ENCODE results near the gene TMEM87A.
"Not testable (repeated sequence)": the region's sequence is repeated elsewhere in the genome, so short reads cannot be mapped to it uniquely, and the experiment has no call there.

Gene TMEM87A, protein sequence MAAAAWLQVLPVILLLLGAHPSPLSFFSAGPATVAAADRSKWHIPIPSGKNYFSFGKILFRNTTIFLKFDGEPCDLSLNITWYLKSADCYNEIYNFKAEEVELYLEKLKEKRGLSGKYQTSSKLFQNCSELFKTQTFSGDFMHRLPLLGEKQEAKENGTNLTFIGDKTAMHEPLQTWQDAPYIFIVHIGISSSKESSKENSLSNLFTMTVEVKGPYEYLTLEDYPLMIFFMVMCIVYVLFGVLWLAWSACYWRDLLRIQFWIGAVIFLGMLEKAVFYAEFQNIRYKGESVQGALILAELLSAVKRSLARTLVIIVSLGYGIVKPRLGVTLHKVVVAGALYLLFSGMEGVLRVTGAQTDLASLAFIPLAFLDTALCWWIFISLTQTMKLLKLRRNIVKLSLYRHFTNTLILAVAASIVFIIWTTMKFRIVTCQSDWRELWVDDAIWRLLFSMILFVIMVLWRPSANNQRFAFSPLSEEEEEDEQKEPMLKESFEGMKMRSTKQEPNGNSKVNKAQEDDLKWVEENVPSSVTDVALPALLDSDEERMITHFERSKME

DNA sequence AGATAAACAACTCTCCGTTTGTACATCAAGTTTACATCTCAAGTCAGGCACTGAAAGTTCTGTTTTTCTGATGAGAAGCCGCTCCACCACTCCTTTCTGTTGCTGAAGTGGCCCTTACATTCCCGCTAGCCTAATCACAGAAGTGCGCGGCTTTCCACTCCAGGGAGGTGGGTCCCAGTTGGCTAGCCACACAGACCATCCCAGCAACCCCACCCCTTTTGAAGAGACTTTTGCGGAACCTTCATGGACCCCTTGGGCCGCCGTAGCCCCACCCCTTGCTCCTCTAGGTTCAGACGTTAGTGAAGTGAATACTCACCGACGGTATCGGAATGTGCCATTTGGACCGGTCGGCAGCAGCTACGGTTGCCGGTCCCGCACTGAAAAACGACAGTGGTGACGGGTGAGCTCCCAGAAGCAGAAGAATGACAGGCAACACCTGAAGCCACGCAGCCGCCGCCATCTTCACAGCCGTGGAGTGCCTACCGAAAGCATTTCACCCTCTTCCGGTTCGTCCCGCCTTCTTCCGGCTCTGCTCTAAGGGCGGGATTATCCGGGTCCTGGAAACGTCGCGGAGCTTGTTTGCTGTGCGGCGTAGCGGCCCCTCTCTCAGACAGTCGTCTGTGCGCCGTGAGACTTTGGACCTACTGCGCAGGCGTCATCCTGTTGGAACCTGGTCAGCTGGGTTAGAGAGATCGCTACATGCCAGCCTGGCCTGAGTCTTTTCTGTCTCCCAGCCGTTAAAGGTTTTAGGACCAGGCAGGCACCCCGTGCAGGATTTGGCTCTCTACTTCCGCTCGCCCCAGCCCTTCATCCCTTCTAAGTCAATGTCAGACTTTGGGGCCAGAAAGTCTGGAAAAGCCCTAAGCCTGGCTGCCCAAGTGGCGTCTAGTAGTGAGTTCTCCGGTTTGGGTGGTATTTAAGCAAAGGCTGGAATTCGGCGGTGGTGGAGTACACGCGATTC, at the start of gene TMEM87A, which contains the start of gene GANC:
Gene TMEM87A, minus strand, starts transcription at position 495 of the 961 bp plus-strand sequence. Its CDS starts 35 bp downstream, at position 460.
Gene GANC, plus strand, starts transcription at position 263 of the 961 bp plus-strand sequence. CDS start 1,281 bp downstream, outside the sequence.
- DNase-seq, result peak; percentile 96

DNA sequence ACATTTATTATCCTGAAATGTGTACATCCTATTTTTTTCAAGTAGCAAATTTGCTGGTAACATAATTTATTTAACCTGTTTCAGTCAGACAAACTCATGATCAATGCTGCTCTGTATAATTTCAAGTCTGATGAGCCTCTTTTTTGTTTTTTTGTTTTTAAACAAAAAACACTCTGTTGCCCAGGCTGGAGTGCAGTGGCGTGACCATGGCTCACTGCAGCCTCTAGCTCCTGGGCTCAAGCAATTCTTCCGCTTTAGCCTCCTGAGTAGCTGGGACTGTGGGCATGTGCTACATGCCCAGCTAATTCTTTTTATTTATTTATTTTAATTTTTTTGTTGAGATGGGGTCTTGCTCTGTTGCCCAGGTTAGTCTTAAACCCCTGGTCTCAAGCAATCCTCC, 46.0 kb upstream of the TMEM87A start:
- DNase-seq, result no peak

DNA sequence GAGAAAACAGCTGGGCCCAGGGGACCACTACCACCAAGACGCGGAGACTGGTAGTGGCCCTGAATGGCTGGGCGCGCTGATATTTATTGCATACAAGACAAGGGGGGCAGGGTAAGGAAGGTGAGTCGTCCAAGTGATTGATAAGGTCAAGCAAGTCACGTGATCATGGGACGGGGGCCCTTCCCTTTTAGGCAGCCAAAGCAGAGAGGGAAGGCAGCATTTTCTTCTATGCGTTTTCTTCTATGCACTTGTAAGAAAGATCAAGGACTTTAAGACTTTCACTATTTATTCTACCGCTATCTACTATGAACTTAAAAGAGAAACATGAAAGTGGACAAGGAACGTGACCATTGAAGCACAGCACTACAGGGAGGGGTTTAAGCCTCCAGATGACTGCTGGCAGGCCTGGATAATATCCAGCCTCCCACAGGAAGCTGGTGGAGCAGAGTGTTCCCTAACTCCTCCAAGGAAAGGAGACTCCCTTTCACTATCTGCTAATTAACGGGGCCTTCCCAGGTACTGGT, 43.1 kb upstream of the TMEM87A start:
- not testable (repeated sequence) for DNase-seq

DNA sequence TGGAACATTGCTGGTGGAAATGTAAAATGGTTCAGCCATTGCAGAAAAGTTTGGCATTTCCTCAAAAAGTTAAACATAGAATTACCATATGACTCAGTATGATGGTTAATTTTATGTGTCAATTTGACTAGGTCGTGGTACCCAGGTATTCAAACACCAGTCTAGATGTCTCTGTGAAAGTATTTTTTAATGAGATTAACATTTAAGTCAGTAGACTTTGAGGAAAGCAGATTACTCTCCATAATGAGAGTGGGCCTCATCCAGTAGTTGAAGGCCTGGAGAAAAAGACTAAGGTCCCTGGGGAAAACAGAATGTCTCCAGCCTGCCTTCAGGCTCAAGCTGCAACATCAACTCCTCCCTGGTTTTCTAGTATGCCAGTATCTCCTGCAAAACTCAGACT, 42.3 kb upstream of the TMEM87A start:
- DNase-seq, result no peak

DNA sequence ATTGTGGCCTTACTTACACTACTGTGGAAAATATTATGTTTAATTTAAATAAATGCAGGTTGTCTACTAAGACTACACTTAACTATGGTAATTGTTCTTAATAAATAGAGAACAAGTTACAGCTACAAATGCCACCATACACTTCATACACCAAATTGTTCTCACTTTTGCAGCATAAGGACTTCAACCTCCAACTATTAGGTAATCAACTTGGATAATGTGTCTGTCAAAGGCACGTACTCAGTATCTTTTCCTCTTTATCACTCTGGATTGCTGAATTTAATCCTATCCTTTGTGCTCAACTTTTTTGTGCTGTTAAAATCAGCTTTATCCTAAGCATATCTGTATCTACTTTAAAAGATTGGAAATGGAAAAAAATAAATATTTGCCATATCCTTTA, 41.6 kb upstream of the TMEM87A start:
- no peak for DNase-seq

DNA sequence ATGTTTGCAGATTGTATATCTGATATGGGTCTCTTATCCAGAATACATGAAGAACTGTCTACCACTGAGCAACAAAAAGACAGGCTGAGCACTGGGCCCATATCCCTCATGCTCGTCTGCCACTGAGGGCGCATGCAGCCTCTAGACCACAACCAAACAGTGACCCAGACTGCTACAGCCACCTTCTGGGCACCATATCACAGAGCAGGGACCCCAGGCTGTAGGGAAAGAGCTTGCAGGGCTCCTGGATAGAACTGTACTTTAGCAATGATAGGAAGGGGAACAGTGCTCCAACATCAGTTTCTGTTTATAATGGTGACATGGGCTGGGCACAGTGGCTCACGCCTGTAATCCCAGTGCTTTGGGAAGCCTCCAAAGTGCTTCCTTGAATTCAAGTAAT, 40.2 kb upstream of the TMEM87A start:
- no peak for DNase-seq

DNA sequence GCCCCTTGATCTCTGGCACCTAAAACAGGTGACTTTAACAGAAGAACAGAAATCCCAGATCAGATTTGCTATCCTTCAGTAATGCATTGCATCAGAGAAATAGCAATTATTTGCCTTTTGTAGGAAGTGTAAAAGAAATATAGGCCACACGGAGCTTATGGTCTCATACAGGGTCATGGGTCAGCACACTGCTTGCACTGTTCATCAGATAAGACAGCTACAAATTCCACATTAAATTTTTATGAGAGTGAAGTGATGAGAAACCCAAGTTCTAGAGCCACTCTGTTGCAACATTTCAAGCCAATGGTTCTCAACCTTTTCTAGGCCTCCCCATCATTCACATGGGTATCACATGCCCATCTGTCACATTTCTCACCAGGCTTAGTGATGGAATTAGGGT, 33.4 kb upstream of the TMEM87A start:
- no peak for DNase-seq

DNA sequence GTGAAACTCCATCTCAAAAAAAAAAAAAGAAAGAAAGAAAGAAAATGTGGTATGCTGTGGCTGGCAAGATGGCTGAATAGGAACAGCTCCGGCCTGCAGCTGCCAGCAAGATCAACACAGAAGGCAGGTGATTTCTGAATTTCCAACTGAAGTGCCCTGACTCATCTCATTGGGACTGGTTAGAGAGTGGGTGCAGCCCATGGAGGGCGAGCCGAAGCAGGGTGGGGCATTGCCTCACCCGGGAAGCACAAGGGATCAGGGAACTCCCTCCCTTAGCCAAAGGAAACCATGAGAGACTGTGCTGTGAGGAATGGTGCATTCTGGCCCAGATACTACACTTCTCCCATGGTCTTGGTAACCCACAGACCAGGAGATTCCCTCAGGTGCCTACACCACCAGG, 27.8 kb upstream of the TMEM87A start:
- not testable (repeated sequence) for DNase-seq

DNA sequence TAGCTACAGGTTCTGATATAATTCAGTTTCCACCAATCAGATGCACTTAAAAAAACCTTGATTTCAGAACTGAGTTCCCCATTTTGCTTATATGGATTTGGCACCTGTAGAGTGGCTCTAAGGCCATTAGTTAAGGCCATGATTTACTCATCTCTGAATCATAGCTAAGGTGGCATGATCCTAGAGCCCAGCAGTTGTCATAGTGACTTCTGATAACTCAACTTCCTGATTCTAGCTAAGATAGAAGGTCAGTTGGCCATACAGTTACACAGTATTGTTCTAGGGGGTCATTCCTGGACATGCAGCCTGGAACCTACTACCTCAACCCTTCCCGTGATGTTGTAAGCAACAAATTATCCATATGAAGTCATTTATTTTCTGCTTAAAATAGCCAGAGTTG, 15.9 kb upstream of the TMEM87A start:
- DNase-seq, result no peak

DNA sequence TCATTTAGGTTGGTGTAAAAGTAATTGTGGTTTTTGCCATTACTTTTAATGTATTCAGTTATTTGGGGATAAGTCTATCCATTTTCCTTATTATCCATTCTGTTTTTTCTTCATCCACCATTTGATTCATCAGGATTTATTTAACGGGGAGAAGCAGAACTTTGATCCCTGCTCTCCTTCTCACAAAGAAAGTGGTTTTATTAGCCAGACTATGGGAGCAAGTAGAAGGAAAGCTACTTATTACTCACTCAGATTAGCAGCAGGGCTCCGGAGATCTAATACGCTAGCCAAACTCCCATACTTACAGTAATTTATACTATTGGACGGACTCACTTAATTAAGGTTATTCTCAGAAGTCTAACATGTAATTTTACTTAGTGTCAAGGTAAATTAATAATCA, 14.7 kb upstream of the TMEM87A start:
- DNase-seq, result no peak

DNA sequence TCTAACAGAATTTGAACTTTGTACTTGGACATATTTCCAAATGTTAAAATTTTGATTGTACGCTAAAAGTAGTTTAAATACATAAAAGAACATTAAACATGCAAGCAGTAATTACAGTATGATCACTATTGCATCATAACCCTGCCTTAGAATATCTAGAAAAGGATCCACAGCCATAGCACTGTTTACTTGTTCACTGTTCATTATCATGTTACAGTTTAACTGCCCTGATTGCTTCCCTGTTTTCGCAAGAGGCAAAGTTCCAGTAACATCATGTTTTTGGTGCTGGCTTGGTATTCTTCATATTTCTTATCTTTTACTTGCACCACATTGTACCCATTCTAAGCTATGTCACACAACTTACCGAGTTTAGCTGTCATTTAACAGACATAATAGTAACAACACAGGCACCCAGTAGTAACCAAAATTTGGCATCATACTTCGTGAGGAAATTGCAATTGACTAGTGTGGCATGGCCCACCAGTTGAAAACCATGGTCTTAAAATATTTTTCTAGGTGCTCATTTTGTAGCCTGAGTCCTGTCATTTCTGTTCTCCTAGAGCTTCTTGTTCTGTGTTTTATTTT, 13.3 kb upstream of the TMEM87A start:
- no peak for DNase-seq

DNA sequence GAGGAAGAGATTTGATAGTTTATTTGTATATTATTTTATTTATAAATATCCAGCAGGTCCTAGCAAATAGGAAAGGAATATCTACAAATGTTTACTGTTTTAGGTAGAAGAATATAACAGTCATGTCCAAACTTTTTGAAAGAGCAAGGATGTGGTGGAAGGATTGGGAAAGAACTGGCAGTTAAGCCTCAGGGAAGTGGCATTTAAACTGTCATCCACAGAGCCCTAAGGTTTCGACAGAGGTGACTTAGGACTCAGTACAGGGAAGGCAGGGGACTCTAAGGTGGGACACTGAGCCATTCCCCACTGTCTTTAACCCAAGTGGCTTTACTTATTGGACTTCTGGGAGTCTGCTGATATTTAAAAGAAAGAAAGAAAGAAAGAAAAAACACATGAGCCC, 11.8 kb upstream of the TMEM87A start:
- DNase-seq, result no peak

DNA sequence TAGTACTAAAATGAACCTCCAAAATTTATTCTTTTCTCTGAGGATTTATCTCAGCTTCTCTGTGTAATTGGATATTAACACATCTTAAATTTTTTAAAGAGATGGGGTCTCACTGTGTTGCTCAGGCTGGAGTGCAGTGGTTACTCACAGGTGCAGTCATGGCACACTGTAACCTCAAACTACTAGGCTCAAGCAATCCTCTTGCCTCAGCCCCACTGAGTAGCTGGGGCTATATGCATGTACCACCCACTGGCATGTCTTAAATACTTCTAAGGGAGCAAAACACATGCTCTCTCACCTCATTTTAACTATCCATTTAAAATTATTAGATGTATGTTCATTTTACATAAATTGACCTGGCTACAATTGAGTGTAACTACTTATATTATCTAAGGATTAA, 11.3 kb upstream of the TMEM87A start:
- no peak for DNase-seq

DNA sequence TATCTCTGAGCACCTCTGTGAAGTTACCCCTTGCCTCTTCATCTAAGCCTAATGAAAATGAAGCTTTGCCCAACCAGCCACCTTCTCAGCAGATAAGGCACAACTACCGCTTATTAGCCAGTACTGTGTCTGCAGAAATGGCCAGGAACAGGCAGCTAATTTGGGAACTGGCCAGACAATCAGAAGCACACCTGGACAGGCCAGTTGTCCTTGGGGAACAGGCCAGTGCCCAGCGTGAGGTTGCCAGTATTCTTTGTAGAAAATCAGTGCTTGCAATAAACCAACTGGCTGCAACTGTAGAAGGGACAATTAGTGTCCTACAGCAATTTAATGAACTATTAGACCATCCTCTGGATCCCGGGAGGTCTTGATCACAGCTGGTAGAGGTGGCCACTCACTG, 10.4 kb upstream of the TMEM87A start:
- DNase-seq, result no peak

DNA sequence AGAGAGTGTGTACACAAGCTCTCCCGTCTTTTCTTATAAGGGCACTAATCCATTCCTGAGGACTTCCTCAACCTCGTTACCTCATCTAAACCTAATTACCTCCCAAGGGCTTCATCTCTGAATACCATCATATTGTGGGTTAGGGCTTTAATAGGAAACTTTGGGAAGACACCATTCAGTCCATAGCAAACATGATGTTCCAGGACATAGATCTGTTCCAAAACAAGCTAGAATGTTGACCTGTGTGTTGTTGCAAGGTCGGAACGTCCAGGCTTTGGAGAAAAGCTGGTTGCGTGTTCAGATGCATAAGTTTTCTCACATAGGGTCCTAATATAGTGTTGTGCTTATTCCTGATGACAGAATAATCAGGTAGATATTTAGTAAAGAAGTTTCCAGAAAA, 9.7 kb upstream of the TMEM87A start:
- no peak for DNase-seq

DNA sequence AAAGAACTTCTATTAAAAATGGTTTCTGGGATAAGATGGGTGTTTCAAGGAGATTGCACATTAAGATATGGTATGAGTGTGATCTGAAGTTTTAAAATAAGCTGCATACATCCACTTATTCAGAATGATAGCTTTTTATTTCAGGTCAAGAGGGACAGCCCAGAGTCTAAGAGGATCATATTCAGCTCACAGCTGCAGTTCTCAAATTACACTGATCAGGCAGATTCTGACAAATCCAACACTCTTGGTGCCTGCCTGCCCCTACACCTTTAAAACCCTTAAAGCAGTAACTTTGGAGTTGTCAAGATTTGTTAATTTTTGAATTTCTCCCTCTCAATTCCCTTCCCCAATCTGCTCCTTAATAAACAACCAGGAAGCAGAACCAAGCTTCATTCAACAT, 9.1 kb upstream of the TMEM87A start:
- DNase-seq, result no peak

DNA sequence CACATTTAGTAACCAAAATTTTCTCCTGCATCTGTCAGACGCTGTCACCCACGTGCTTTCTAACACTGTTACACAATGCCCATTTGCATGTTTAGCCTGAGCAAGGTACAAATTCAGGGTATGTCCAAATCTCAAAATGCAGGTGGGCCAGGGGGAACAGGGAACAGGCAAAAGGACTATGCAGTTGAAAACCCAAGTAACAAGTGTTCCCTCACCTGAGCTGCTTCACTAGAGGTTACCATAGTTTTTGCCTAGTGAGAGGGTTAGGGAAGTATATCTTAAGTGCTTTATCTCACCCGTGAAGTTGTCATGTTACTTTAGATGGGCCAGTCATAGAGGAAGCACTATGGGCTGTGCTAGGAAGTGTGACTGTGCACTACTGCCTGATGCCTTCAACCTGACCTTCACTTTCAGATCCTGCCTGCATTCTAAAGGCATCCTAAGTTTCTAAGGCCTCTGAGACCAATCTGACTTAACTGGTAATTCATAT, 6.0 kb upstream of the TMEM87A start:
- DNase-seq, result no peak

DNA sequence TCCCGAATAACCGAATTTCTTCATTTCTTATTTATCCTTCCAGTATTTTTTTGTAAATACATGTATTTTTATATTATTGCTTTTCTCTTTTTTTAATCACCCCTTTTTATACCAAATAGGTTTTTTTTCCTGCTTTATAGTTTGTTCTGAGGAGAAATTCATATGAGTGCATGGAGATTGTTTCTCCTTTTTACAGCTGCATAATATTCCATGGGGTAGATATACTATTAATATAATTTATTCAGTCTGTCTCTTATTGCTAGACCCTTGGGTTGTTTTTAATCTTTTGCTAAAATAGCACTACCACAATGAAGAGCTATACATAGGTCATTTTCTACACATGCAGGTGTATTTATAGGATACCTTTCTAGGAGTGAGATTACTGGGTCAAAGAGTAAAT, 3.5 kb upstream of the TMEM87A start:
- no peak for DNase-seq

DNA sequence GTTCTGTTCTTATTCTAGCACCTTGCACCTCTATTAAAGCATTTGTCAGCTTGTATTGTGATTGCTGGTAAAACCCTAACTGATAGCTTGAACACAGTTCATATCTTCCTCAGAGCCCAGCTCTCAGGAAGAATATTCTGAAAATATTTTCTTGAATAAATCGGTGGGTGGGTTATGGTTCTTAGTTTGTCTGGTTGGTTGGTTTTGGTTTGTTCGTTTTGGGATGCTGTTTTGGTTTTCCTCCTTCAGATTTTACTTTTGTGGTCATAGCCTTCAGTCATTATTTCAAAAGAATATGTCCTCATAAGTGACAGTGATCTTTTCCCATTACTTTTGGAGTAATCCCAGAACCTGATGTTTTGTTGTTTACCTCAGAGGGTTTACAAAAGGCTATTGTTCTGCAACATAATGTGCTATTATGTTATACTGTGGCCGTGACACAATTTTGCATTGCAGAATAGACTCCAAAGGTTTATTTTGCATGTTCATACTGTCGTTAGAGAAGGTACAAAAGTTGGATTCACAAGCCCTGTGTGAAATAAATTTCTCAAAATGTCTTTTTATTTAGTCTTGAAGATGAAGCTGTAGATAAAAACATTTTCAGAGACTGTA, 2.7 kb upstream of the TMEM87A start:
- DNase-seq, result no peak

DNA sequence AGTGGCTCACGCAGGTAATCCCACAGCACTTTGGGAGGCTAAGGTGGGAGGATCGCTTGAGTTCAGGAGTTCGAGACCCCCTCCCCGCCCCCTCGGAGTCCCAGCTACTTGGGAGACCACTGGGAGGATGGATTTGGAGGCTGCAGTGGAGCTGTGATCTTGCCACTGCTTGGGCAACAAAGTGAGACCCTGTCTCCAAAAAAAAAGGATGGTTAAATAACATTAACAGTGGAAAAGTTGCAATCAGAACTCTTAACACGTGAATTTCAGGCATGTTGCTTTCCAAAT, 1.4 kb upstream of the TMEM87A start:
- DNase-seq, result peak; percentile 6

DNA sequence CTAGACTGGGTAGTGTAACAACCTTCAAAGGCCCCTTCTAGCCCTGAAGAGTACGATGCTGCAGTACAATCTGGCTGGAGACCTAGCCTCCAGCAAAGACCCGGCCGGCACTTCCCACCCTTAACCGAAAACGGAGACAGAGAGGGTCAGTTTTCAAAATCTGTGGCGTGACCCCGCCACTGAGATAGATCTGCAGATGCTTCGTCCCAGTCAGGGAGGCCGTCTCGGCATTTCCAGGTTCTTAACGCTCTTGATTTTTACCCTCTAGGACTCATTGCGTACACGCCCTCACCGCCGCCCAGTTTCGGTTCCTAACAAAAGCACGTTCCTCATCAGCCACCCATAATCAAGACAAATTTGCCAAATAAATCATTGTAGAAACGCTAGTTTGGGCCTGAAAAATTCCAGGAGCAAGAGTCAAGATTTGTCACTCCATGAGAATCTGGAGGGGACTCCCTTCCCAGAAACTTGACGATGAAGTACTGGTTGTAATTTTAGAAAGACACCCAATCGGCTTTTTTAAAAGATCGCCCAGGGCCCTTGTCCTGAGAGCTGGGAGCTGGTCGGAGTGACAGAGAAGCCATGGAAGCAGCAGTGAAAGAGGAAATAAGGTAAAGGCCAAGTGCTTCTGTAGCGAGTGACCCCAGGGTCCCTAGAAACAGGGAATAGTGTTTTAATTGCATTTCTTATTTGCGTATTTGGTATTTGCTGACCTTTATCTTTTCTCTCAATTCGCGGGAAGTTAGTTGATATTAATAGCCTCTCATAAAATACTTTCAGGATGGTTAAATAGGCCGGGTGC, 868 bp upstream of the TMEM87A start:
- peak; percentile 74 for DNase-seq

DNA sequence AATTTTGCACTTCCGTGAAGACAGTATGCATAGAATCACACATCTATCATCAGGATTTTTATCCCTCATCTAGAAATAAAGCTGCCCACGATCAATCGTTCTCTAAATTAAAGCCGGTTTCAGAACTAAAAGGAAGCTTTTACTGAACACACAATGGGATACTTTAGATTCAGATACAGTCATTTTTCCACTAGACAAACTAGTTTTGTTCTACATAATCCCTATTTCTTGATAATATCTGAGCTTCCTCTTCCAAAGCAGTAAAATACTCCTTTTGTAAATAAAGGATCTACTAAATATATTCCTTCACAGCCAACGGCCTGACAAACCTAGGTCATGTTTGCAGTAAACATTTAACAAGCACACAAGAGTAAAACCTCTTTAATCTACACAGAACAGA, 2.2 kb downstream of the TMEM87A start:
- no peak for DNase-seq
